Upper lobe of left lung (tissue), 4 donors: ENCODE measurements around the gene MEX3B.

ENCODE experiments used
- EP300 ChIP-seq, 4 donors: sonication (generic); formaldehyde crosslinking; IDR thresholded peaks; one replicate each; pipeline ENCODE4 v1.5.1; 2017; ENCODE audit warnings: antibody characterized with exemption in 4 of 4, control low read depth in 2 of 4
- POLR2A ChIP-seq, 4 donors: fragments of 450-650 bp; IDR thresholded peaks; one replicate each; pipeline ENCODE4 v1.5.1; 2016 to 2017; ENCODE audit warnings: antibody characterized with exemption in 4 of 4, mild to moderate bottlenecking in 2 of 4
- POLR2AphosphoS5 ChIP-seq, 2 donors: sonication (generic); formaldehyde crosslinking; IDR thresholded peaks; one replicate each; pipeline ENCODE4 v1.5.1; 2017; ENCODE audit warnings: antibody characterized with exemption in 2 of 2
- TF ChIP-seq, protein P1 (sequence below), 6 experiments: fragments of 450-650 bp in 4 of 6; fragments of 200-600 bp in 2 of 6; sonication (generic) in 2 of 6; IDR thresholded peaks; one replicate each; pipeline ENCODE4 v1.5.1; 2016 to 2019; ENCODE audit warnings: antibody characterized with exemption in 6 of 6

DNA sequence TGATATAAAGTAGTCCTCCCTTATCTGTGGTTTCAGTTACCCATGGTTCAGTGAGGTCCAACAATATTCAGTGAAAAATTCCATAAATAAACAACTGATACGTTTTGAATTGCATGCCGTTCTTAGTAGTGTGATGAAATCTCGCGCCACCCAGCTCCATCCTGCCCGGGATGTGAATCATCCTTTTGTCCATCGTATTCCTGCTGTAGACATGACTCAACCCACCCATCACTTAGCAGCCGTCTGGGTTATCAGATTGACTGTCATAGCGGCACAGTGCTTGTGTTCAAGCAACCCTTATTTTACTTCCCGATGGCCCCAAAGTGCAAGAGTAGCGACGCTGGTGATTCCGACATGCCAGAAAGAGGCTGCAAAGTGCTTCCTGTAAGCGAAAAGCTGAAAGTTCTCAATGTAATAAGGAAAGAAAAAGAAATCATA lies 48.0 kb upstream of the MEX3B start:
- TF ChIP-seq, protein P1, sequence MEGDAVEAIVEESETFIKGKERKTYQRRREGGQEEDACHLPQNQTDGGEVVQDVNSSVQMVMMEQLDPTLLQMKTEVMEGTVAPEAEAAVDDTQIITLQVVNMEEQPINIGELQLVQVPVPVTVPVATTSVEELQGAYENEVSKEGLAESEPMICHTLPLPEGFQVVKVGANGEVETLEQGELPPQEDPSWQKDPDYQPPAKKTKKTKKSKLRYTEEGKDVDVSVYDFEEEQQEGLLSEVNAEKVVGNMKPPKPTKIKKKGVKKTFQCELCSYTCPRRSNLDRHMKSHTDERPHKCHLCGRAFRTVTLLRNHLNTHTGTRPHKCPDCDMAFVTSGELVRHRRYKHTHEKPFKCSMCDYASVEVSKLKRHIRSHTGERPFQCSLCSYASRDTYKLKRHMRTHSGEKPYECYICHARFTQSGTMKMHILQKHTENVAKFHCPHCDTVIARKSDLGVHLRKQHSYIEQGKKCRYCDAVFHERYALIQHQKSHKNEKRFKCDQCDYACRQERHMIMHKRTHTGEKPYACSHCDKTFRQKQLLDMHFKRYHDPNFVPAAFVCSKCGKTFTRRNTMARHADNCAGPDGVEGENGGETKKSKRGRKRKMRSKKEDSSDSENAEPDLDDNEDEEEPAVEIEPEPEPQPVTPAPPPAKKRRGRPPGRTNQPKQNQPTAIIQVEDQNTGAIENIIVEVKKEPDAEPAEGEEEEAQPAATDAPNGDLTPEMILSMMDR (IDR thresholded peaks at IDR 0.05): no peak
- TF ChIP-seq POLR2A (IDR thresholded peaks at IDR 0.05) (no peak), POLR2AphosphoS5 (IDR thresholded peaks at IDR 0.05) (no peak), EP300 (IDR thresholded peaks at IDR 0.05) (no peak)
